Suprapubic skin (tissue), 4 donors: ENCODE results near the gene FUT7.

ENCODE experiments used
- CTCF ChIP-seq, 2 donors: fragments of 200-600 bp in 1 of 2; fragments of 450-650 bp in 1 of 2; sonication (generic) in 1 of 2; IDR thresholded peaks; one replicate each; pipeline ENCODE4 v1.5.1; 2016 to 2019; ENCODE audit warnings: antibody characterized with exemption in 2 of 2, mild to moderate bottlenecking in 1 of 2, moderate library complexity in 1 of 2
- EP300 ChIP-seq: sonication (generic); formaldehyde crosslinking; IDR thresholded peaks from one replicate; pipeline ENCODE4 v1.6.1; 2017; ENCODE audit warnings: antibody characterized with exemption
- POLR2A ChIP-seq, 2 donors: fragments of 450-650 bp; IDR thresholded peaks; one replicate each; pipeline ENCODE4 v1.6.1; 2017; ENCODE audit warnings: antibody characterized with exemption in 2 of 2, mild to moderate bottlenecking in 2 of 2, moderate library complexity in 2 of 2
- POLR2AphosphoS5 ChIP-seq, 3 donors: sonication (generic); formaldehyde crosslinking; IDR thresholded peaks; one replicate each; pipeline ENCODE4 v1.6.1; 2017; ENCODE audit warnings: antibody characterized with exemption in 3 of 3

- TF ChIP-seq POLR2A (IDR thresholded peaks at IDR 0.05) = no peak
- no peak for TF ChIP-seq CTCF (IDR thresholded peaks at IDR 0.05)
- TF ChIP-seq POLR2AphosphoS5 (IDR thresholded peaks at IDR 0.05) = no peak
- no peak for TF ChIP-seq EP300
Observed at GRCh38 chr9:137007816-137008270, 24.0 kb downstream of the FUT7 start.
